Activated naive CD8-positive, alpha-beta T cell treated with anti-CD3 and anti-CD28 coated beads, Interleukin-2, amount 10 ng/mL, durations not matched to agents 7 days and 5 days (primary cell): ENCODE data around the gene BLVRB. TPM values are rescaled to one million over a fixed set of nuclear protein-coding genes. Genes with fewer than 3 reads are reported as not detected.

Experiments
- ATAC-seq: fragments of 150-1000 bp; cut with Tn5 transposase; one replicate; pipeline ENCODE4 v1.10.0; 2021; ENCODE audit warnings: low read depth, moderate library complexity
- POLR2A ChIA-PET: fragments of 350-600 bp; sonication (Branson Sonifier 250); formaldehyde crosslinking; loops from one replicate; lab custom pipeline; 2021; ENCODE audit warnings: antibody characterized with exemption; lab: Charles Lee
- DNase-seq: peaks from one replicate; pipeline ENCODE4 v3.0.0; 2021
- H3K27ac Mint-ChIP-seq: one replicate; pipeline ENCODE4 v1.8.0; 2022; ENCODE audit warnings: mild to moderate bottlenecking, mixed read lengths
- H3K27me3 Mint-ChIP-seq: one replicate; pipeline ENCODE4 v1.8.0; 2022; ENCODE audit warnings: mild to moderate bottlenecking, moderate library complexity, mixed read lengths
- H3K36me3 Mint-ChIP-seq: one replicate; pipeline ENCODE4 v1.8.0; 2021; ENCODE audit warnings: mild to moderate bottlenecking, mixed read lengths
- H3K4me1 Mint-ChIP-seq: one replicate; pipeline ENCODE4 v1.8.0; 2021; ENCODE audit warnings: mixed read lengths
- H3K4me3 Mint-ChIP-seq: one replicate; pipeline ENCODE4 v1.8.0; 2022; ENCODE audit warnings: mild to moderate bottlenecking, moderate library complexity, mixed read lengths
- H3K9me3 Mint-ChIP-seq: one replicate; pipeline ENCODE4 v1.8.0; 2021; ENCODE audit warnings: mixed read lengths
- total RNA-seq, 2 experiments: library from RNA; stranded (reverse); gene quantifications; one replicate each; pipeline ENCODE4 v1.2.3, GENCODE V29; 2021

The BLVRB gene
- total RNA-seq, 2 experiments from 2014 or later, result 20.4 to 21.5 TPM

DNA sequence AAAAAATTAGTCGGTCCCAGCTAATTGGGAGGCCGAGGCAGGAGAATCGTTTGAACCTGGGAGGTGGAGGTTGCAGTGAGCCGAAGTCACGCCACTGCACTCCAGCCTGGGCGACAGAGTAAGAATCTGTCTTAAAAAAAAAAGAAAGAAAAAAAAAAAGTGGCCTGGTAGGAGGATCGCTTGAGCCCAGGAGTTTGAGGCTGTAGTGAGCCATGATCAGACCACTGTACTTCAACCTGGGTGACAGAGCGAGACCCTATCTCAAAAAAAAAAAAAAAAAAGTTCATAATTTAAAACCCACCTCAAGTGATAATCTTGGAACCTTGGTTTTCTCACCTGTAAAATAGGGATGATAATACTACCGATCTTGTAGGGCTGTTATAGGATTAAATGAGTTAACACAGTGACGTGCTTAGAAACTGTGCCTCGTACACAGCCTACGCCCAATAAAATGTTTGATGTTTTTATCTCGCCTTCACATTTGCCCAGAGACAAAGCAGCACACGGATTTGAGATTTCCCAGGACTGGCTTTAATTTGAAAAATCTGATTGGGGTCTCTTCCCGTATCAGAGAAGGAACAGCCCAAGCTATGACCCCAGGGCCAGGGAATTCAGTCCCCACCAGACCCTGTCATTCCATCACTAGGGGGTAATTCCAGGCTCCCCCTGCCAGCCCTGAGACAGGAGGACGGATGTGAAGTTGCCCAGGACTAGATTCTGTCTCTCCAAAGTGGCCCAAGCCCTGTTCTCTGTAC lies 43.4 kb downstream of the BLVRB start:
- no peak for DNase-seq
- Mint-ChIP-seq H3K27ac (peak overlapping the region; percentile 92), H3K4me3 (peak overlapping the region; percentile 80), H3K9me3 (no peaks in the 10 kb centered on the region), H3K36me3 (peaks cover 1% of the 10 kb centered on the region), H3K27me3 (peaks cover 2% of the 10 kb centered on the region), H3K4me1 (peaks cover 31% of the 10 kb centered on the region)
- POLR2A ChIA-PET, result interaction anchor here (0.6 to 3.8 kb wide), 4 partner anchors 11 to 54 kb away, joined by 3 to 35 read pairs (median 6); partner anchors contain the start of gene SERTAD3
- ATAC-seq, result no peak

DNA sequence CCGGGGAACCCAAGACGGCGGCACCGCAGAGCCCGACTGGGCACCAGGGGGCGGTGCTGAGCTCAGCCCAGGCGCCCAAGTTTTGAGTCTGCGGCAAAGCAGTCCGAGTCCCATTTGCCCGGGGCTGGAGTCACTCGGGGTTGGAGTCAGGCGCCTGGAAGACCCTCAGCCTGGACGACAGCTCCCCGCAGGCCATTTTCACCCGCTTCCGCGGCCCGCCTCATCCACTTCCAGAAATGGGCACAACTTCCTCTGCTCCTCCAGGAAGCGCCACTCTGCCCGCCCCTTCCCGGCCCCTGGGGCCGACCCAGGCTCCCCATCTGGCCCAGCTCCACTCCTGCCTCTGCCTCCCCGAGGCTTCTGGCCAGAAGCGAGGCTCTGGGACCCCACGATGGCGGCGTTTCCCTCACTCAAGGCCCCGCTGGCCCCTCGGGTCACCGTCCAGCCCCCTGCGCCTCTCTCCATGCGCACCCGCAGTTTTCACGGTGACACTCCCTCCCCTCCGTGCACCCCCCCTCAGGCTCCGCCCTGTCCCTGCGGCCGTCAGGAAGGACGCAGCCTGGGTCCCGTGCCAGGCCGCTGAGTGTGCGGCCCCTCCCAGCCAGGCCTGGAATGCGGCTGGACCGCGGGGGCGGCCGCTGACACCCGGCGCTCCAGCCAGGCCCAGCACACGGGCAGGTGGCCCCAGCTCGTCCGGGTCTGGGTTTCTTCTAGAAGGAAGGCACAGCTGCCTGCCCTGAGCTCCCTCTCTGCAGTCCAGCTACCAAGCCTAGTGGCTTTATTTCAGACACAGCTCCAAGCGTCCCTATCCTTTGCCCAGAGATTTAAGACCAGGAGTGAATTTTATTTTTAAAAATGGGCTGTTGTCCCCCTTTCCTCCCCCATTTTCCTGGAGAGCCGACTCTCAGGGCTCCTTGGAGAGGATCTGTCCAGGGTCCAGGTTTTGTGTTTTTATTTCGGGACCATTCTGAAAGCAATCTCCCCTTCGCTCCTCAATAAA lies 44.5 kb downstream of the BLVRB start:
- ATAC-seq, result peak; percentile 38
- H3K4me1 Mint-ChIP-seq, result peaks cover 33% of the 10 kb centered on the region
- peak; percentile 86 for DNase-seq
- peak overlapping the region; percentile 92 for H3K27ac Mint-ChIP-seq
- POLR2A ChIA-PET, result interaction anchor here (0.6 to 3.8 kb wide), 18 partner anchors 9 to 332 kb away, joined by 3 to 35 read pairs (median 5); partner anchors contain the start of genes BLVRB, C19orf47, PLD3 and SERTAD3
- peaks cover 2% of the 10 kb centered on the region for H3K27me3 Mint-ChIP-seq
- H3K9me3 Mint-ChIP-seq, result no peaks in the 10 kb centered on the region
- peaks cover 1% of the 10 kb centered on the region for H3K36me3 Mint-ChIP-seq
- peak overlapping the region; percentile 80 for H3K4me3 Mint-ChIP-seq

DNA sequence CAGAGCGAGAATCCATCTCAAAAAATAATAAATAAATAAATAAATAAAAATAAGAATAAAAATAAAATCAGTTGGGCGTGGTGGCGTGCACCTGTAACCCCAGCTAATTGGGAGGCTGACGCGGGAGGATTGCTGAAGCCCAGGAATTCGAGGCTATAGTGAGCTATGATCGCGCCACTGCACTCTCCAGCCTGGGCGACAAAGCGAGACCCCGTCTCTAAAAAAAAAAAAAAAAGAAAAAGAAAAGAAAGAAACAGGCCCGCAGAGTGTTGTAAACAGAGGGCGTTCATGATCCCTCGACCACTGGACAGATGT lies 45.1 kb downstream of the BLVRB start:
- Mint-ChIP-seq H3K27ac (peak overlapping the region; percentile 92), H3K36me3 (peaks cover 1% of the 10 kb centered on the region), H3K27me3 (peaks cover 2% of the 10 kb centered on the region), H3K4me1 (peaks cover 34% of the 10 kb centered on the region), H3K4me3 (peak overlapping the region; percentile 80), H3K9me3 (no peaks in the 10 kb centered on the region)
- ATAC-seq (no peak), DNase-seq (no peak)
- POLR2A ChIA-PET, result interaction anchor here (0.7 to 3.8 kb wide), 16 partner anchors 8 to 115 kb away, joined by 3 to 35 read pairs (median 5); partner anchors contain the start of genes BLVRB, C19orf47, PLD3 and SERTAD3

DNA sequence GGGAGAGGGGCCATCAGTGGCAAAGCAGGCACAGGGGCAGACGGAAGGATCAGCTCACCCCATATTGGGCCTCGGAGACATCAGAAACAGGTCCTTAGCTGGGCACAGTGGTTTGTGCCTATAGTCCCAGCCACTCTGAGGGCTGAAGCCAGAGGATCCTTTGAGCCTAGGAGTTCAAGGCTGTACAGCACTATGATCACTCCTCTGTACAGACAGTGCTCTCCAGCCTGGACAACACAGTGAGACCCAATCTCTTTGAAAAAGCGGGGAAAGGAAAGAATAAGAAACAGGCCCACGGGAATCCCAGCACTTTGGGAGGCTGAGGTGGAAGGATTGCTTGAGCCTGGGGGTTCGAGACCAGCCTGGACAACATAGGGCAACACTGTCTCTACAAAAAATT lies 45.8 kb downstream of the BLVRB start:
- Mint-ChIP-seq H3K27me3 (peaks cover 2% of the 10 kb centered on the region), H3K4me1 (peaks cover 36% of the 10 kb centered on the region), H3K27ac (no peak overlapping the region), H3K4me3 (peak overlapping the region; percentile 44), H3K36me3 (peaks cover 1% of the 10 kb centered on the region), H3K9me3 (no peaks in the 10 kb centered on the region)
- no peak for DNase-seq
- no peak for ATAC-seq
- POLR2A ChIA-PET, result interaction anchor here (0.9 to 3.8 kb wide), 7 partner anchors 10 to 114 kb away, joined by 3 to 35 read pairs (median 9); partner anchors contain the start of genes BLVRB, C19orf47, PLD3 and SERTAD3

DNA sequence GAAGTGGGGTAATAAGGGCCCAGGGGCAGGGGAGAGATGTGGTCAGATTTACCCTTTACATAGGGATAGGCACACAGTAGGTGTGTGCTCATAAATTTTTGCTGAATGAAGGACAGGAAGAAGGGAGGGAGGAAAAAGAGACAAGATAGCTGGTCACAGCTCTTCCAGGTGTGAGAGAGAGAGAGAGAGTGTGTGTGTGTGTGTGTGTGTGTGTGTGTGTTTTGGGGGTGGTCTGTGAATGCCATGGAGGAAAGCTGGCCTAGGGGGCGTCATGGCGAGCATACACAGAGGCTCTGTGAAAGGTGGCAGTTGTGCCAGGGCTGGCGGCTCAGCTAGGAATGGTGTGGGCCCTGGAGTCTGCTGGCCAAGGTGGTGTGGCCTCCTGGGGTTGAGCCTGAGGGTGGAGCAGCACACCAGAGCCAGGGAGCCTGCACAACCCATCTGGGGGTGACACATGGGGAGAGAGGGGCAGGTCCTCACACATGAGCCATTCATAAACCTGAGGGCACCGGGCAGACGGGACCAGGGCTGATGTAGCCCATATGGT lies 46.4 kb downstream of the BLVRB start:
- no peaks in the 10 kb centered on the region for H3K9me3 Mint-ChIP-seq
- no peaks in the 10 kb centered on the region for H3K36me3 Mint-ChIP-seq
- POLR2A ChIA-PET, result interaction anchor here (3.8 kb wide), 1 partner anchor 24 kb away, joined by 35 read pairs; the partner anchor contains the start of gene SERTAD3
- no peak for ATAC-seq
- DNase-seq, result no peak
- no peak overlapping the region for H3K4me3 Mint-ChIP-seq
- peaks cover 2% of the 10 kb centered on the region for H3K27me3 Mint-ChIP-seq
- H3K27ac Mint-ChIP-seq, result peak overlapping the region; percentile 54
- peaks cover 32% of the 10 kb centered on the region for H3K4me1 Mint-ChIP-seq

DNA sequence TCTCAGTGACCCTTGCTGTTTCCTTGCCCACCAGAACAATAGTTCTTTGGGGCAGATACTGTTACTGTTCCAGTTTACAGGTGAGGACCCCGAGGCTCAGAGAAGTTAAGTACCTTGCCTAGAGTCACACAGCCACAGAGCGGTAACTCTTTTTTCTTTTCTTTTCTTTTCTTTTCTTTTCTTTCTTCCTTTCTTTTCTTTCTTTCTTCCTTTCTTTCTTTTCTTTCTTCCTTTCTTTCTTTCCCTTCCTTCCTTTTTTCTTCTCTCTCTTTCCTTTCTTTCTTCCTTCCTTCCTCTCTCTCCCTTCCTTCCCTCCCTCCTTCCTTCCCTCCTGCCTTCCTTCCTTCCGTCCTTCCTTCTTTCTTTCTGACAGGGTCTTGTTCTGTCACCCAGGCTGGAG lies 47.5 kb downstream of the BLVRB start:
- peaks cover 37% of the 10 kb centered on the region for H3K4me1 Mint-ChIP-seq
- H3K36me3 Mint-ChIP-seq, result no peaks in the 10 kb centered on the region
- POLR2A ChIA-PET, result interaction anchor here (3.1 kb wide), 1 partner anchor 15 kb away, joined by 12 read pairs; no protein-coding TSS in a partner anchor
- H3K27ac Mint-ChIP-seq, result peak overlapping the region; percentile 27
- no peak for DNase-seq
- H3K9me3 Mint-ChIP-seq, result no peaks in the 10 kb centered on the region
- H3K4me3 Mint-ChIP-seq, result no peak overlapping the region
- no peak for ATAC-seq
- H3K27me3 Mint-ChIP-seq, result peaks cover 2% of the 10 kb centered on the region

DNA sequence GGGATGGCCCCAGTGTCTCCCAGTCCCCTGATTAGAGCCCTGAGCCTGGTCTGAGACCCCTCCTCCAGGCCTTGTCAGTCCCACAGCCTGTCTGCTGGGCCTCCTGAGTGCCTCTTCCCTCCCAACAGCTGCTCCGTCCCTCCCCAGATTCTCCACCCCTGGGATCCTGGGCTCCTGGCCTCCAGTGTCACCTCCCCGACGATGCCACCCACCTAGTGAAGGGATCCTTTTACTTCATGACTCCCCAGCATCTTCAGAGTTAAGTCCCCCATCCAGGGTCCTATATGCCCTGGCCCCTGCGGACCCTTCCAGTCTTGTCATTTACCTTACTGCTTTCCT lies 47.9 kb downstream of the BLVRB start:
- peaks cover 37% of the 10 kb centered on the region for H3K4me1 Mint-ChIP-seq
- peak overlapping the region; percentile 27 for H3K27ac Mint-ChIP-seq
- H3K4me3 Mint-ChIP-seq, result no peak overlapping the region
- H3K27me3 Mint-ChIP-seq, result peaks cover 2% of the 10 kb centered on the region
- POLR2A ChIA-PET, result interaction anchor here (3.1 kb wide), 1 partner anchor 14 kb away, joined by 12 read pairs; no protein-coding TSS in a partner anchor
- DNase-seq (no peak), ATAC-seq (no peak)
- H3K9me3 Mint-ChIP-seq, result no peaks in the 10 kb centered on the region
- H3K36me3 Mint-ChIP-seq, result no peaks in the 10 kb centered on the region

DNA sequence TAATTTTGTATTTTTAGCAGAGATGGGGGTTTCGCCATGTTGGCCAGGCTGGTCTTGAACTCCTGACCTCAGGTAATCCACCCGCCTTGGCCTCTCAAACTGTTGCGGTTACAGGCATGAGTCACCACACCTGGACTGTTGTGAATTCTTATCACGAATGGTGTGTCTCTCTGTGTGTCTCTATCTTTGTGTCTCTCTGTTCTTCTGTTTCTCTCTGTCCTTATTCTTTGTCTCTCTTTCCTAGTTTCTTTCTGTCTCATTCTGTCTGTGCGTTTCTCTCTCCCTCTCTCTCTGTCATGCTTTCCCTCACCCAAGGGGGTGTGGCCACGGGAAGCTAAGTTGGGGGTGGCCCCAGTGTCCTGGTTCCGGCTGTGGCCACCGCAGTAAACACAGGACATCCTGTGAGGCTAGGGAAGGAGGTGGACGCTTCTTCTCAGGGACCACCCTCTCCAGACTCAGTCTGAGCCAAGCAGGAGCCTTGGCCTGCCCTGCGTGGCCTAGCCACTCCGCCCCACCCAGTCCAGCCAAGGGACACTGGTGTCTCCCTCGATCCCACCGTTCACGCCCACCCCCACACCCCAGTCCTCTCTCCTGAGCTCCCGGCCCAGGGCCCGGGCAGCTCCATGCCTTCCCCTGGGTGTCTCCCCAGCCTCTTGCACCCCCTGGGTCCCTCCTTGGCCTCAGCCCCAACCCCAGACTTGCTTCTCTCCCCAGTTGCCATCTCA lies 48.5 kb downstream of the BLVRB start:
- Mint-ChIP-seq H3K36me3 (no peaks in the 10 kb centered on the region), H3K9me3 (no peaks in the 10 kb centered on the region), H3K27ac (peak overlapping the region; percentile 83), H3K27me3 (peaks cover 2% of the 10 kb centered on the region), H3K4me3 (peak overlapping the region; percentile 43), H3K4me1 (peaks cover 34% of the 10 kb centered on the region)
- POLR2A ChIA-PET, result interaction anchor here (3.1 kb wide), 1 partner anchor 14 kb away, joined by 12 read pairs; no protein-coding TSS in a partner anchor
- DNase-seq (no peak), ATAC-seq (no peak)

DNA sequence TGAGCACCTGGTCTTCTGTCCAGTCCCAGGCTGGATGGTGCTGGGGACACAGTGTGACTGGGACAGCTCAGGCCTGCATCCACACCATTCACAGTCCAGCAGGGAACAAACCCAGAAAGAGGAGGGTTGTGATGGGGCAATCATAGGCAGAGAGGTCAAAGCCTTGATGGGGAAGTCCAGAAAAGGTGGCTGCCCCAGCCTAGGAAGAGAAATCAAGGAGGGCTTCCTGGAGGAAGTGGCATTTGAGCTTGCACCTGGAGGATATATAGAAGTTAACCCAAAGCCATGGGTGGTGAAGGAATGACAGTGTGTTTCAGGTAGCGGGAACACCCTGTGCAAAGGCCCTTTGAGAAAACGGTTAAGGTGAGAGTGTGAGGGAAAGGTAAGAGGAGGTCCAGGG lies 49.8 kb downstream of the BLVRB start:
- POLR2A ChIA-PET, result interaction anchor here (2.4 to 3.1 kb wide), 2 partner anchors 10 to 12 kb away, joined by 8 to 12 read pairs; partner anchors contain the start of gene SERTAD1
- Mint-ChIP-seq H3K4me1 (peaks cover 30% of the 10 kb centered on the region), H3K9me3 (no peaks in the 10 kb centered on the region), H3K27me3 (peaks cover 2% of the 10 kb centered on the region), H3K4me3 (no peak overlapping the region), H3K36me3 (no peaks in the 10 kb centered on the region), H3K27ac (peak overlapping the region; percentile 71)
- no peak for DNase-seq
- no peak for ATAC-seq

DNA sequence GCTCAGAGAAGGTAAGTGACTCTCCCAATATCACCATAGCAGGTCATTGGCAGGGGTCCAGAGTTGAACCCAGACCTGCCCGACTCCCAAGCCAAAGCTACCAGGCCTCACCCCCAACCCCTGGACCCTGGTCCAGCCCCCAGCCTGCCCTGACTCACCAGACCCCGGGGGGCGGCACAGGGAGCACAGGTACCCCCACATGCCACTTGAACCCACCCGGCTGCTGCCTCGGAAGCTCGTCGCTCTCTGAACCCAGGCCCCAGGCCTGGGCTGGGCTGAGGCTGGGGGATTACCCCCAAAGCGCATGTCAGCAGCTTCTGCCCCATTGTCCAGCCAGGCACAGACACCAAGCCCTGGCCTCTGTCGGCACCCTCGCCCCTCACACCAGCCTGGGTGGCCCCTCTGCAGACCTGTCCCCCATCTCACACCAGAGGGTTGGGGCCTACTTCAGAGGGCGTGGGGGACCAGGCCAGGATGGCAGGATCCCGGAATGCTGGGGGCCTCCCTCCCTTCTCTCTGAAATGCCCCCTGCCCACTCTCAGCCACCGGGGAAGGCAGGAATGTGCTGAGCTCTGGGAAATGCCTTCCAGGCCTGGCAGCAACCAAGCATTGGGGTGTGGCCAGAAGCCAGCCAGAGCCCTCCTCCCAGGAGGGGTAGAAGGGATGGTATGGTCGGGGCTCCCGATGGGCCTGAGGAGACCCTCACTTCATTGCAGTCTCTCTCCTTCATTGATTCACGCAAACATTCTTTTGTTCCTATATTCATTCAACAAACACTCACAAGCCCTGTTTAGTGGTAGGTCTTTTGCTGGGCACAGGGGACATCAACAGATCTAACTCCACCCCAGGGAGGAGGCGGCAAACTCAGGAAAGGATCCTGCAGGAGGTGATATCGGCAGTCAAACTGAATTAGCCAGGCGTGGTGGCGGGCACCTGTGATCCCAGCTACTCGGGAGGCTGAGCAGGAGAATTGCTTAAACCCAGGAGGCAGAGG lies 50.7 kb downstream of the BLVRB start:
- no peak overlapping the region for H3K4me3 Mint-ChIP-seq
- H3K27ac Mint-ChIP-seq, result no peak overlapping the region
- POLR2A ChIA-PET, result interaction anchor here (0.7 to 2.4 kb wide), 3 partner anchors 11 to 493 kb away, joined by 3 to 8 read pairs (median 3); partner anchors contain the start of gene SERTAD1
- no peaks in the 10 kb centered on the region for H3K36me3 Mint-ChIP-seq
- ATAC-seq (no peak), DNase-seq (no peak)
- peaks cover 28% of the 10 kb centered on the region for H3K4me1 Mint-ChIP-seq
- H3K27me3 Mint-ChIP-seq, result peaks cover 2% of the 10 kb centered on the region
- no peaks in the 10 kb centered on the region for H3K9me3 Mint-ChIP-seq

DNA sequence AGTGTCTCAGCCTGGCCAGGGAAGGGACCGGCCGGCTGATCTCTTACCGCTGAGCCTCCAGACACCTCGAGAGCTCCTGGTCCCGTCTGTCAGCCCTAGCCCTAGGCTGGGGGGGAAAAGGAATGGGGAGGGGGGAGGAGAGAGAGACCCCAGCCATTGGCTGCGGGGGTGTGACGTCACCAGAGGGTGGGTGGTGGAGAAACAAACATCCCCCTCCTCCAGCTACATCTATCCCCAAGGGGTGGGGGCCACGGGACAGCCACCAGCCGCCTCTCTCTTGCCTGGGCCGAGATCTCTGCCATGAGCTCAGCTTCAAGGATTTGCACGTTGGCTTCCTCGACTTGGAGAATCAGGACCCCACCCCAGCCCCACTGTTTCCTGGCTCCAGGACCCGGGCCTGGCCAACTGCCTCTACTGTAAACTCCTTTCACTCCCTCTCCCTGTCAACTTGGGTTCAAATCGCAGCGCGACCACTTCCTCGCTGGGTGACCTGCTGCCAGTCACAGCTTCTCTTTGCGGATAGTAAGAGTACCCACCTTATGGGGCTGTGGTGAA lies 52.2 kb downstream of the BLVRB start, which contains the start of gene PRX:
PRX (minus strand) TSS at position 88 of the 555 bp plus-strand sequence. CDS start 5,446 bp downstream, outside the sequence.
- peak within 1 kb of the TSS; percentile 56 for H3K27ac Mint-ChIP-seq
- ATAC-seq (peak; percentile 20), DNase-seq (no peak)
- peaks cover 2% of the 10 kb centered on the region for H3K27me3 Mint-ChIP-seq
- no peaks in the 10 kb centered on the region for H3K36me3 Mint-ChIP-seq
- POLR2A ChIA-PET, result interaction anchor here (0.7 to 1.0 kb wide), 2 partner anchors 10 to 11 kb away, joined by 3 read pairs; no protein-coding TSS in a partner anchor
- no peak within 1 kb of the TSS for H3K4me3 Mint-ChIP-seq
- no peaks in the 10 kb centered on the region for H3K9me3 Mint-ChIP-seq
- peaks cover 26% of the 10 kb centered on the region for H3K4me1 Mint-ChIP-seq
